BE2C (cell line): ENCODE measurements around the gene C1QA.
A peak's percentile ranks its signal among the peaks of the same experiment; 100 is the strongest.

Source experiments
- DNase-seq: peaks from one replicate; pipeline ENCODE4 v3.0.0-alpha.2; 2020
- H3K27me3 ChIP-seq: fragments of 250-450 bp; sonication (Bioruptor Pico); 2 replicates; pipeline ENCODE4 v1.5.1; 2020; ENCODE audit warnings: mild to moderate bottlenecking
- H3K36me3 ChIP-seq: fragments of 250-450 bp; sonication (Bioruptor Pico); 2 replicates; pipeline ENCODE4 v1.5.1; 2020; ENCODE audit warnings: mild to moderate bottlenecking
- H3K4me1 ChIP-seq: fragments of 250-450 bp; sonication (Bioruptor Pico); 2 replicates; pipeline ENCODE4 v1.5.1; 2020
- H3K4me3 ChIP-seq: 2 replicates; pipeline ENCODE4 v1.5.1; 2011; ENCODE audit warnings: low read depth, low read length
- H3K9me3 ChIP-seq: fragments of 250-450 bp; sonication (Bioruptor Pico); 2 replicates; pipeline ENCODE4 v1.5.1; 2020
- CTCF ChIP-seq: IDR thresholded peaks from 2 replicates; pipeline ENCODE4 v1.5.1; 2012; ENCODE audit warnings: mild to moderate bottlenecking, low read depth, low read length

The C1QA gene

GRCh38 chr1:22646384-22646783 lies 10.0 kb downstream of the C1QA start:
- Histone ChIP-seq H3K4me1 (no peaks in the 10 kb centered on the region), H3K4me3 (no peak overlapping the region), H3K9me3 (no peaks in the 10 kb centered on the region), H3K27me3 (no peaks in the 10 kb centered on the region), H3K36me3 (no peaks in the 10 kb centered on the region)
- no peak for TF ChIP-seq CTCF
- no peak for DNase-seq

DNA sequence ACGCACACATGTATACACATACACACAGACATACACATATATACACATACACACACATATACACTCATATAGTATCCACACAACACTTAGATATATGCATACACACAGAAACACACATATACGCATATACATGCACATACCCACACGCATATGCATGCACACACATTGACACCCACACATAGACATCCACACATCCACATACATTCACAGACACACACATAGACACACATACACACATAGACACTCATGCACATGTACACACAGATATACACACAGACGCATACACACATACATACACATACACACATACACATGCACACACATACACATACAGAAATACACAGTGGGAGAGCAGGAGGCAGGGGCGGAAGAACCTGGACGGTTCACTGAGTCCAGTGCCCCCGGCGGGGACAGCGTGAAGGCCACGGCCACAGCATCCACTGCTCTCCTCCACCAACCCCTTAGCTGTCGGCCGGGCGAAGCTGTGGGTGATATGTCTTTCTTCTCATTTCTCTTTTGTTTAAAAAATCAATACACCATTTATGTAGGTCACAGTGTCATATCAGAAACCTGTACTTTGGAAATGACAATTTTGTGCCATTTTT lies 13.8 kb downstream of the C1QA start:
- no peak overlapping the region for H3K4me3 ChIP-seq
- H3K9me3 ChIP-seq: no peaks in the 10 kb centered on the region
- H3K4me1 ChIP-seq: peaks cover 4% of the 10 kb centered on the region; the same call in 1 of the 2 replicates
- TF ChIP-seq CTCF: no peak
- no peaks in the 10 kb centered on the region for H3K36me3 ChIP-seq
- no peak for DNase-seq
- no peaks in the 10 kb centered on the region for H3K27me3 ChIP-seq

GRCh38 chr1:22651941-22652856 lies 15.8 kb downstream of the C1QA start:
- H3K4me1 ChIP-seq: peaks cover 4% of the 10 kb centered on the region; the same call in 1 of the 2 replicates
- H3K36me3 ChIP-seq: no peaks in the 10 kb centered on the region
- no peaks in the 10 kb centered on the region for H3K9me3 ChIP-seq
- no peak for DNase-seq
- no peak for TF ChIP-seq CTCF
- H3K4me3 ChIP-seq: no peak overlapping the region
- H3K27me3 ChIP-seq: no peaks in the 10 kb centered on the region

GRCh38 chr1:22652881-22653316 lies 16.5 kb downstream of the C1QA start, which contains the start of gene C1QB:
C1QB (plus strand) TSS chr1:22653236; CDS start chr1:22659463, 6,227 bp downstream.
- TF ChIP-seq CTCF: no peak
- H3K27me3 ChIP-seq: no peaks in the 10 kb centered on the region
- H3K4me3 ChIP-seq: no peak within 1 kb of the TSS
- H3K4me1 ChIP-seq: peaks cover 4% of the 10 kb centered on the region; the same call in 1 of the 2 replicates
- H3K9me3 ChIP-seq: no peaks in the 10 kb centered on the region
- no peaks in the 10 kb centered on the region for H3K36me3 ChIP-seq
- no peak for DNase-seq

- H3K27me3 ChIP-seq: no peaks in the 10 kb centered on the region
- no peaks in the 10 kb centered on the region for H3K9me3 ChIP-seq
- DNase-seq: no peak
- H3K4me1 ChIP-seq: peaks cover 4% of the 10 kb centered on the region; the same call in 1 of the 2 replicates
- H3K36me3 ChIP-seq: no peaks in the 10 kb centered on the region
- 0 out of 2 replicates have a peak, but pooled peaks have one; percentile 6 for TF ChIP-seq CTCF
- H3K4me3 ChIP-seq: no peak overlapping the region
Measured at GRCh38 chr1:22654692-22655091, 18.3 kb downstream of the C1QA start.
